ENCODE results near the gene PRSS27.
"Not testable (repeated sequence)": the region's sequence is repeated elsewhere in the genome, so short reads cannot be mapped to it uniquely, and the experiment has no call there.

PRSS27 gene

GRCh38 chr16:2678206-2678965, 41.6 kb downstream of the PRSS27 start:
- not testable (repeated sequence) for H3K27me3 Mint-ChIP-seq; H3K4me1 Mint-ChIP-seq; H3K27ac Mint-ChIP-seq; H3K36me3 Mint-ChIP-seq; DNase-seq (ENCODE audit: low spot score in 2 of 2); H3K4me3 Mint-ChIP-seq; ATAC-seq (ENCODE audit: low read depth); H3K9me3 Mint-ChIP-seq

GRCh38 chr16:2676937-2677336, 43.1 kb downstream of the PRSS27 start:
- H3K9me3 Mint-ChIP-seq, result not testable (repeated sequence)

GRCh38 chr16:2675714-2676113, 44.3 kb downstream of the PRSS27 start:
- Mint-ChIP-seq H3K4me3 (no peak overlapping the region), H3K27me3 (no peaks in the 10 kb centered on the region), H3K9me3 (no peaks in the 10 kb centered on the region), H3K4me1 (peaks cover 5% of the 10 kb centered on the region), H3K27ac (no peak overlapping the region), H3K36me3 (no peaks in the 10 kb centered on the region)
- ATAC-seq (ENCODE audit: low read depth) (no peak), DNase-seq (ENCODE audit: low spot score in 2 of 2) (no peak)

More at GRCh38 chr16:2676937-2677336, 43.1 kb downstream of the PRSS27 start:
- not testable (repeated sequence) for H3K27me3 Mint-ChIP-seq; H3K27ac Mint-ChIP-seq; H3K4me3 Mint-ChIP-seq; H3K4me1 Mint-ChIP-seq; H3K36me3 Mint-ChIP-seq; ATAC-seq (ENCODE audit: low read depth); DNase-seq (ENCODE audit: low spot score in 2 of 2)

GRCh38 chr16:2675021-2675420, 45.0 kb downstream of the PRSS27 start:
- Mint-ChIP-seq H3K4me3 (no peak overlapping the region), H3K27me3 (no peaks in the 10 kb centered on the region), H3K9me3 (no peaks in the 10 kb centered on the region), H3K4me1 (peaks cover 9% of the 10 kb centered on the region), H3K27ac (no peak overlapping the region), H3K36me3 (no peaks in the 10 kb centered on the region)
- no peak for ATAC-seq (ENCODE audit: low read depth)
- DNase-seq (ENCODE audit: low spot score in 2 of 2), result no peak

GRCh38 chr16:2673066-2673999, 46.7 kb downstream of the PRSS27 start:
- ATAC-seq (ENCODE audit: low read depth) (peak; percentile 86), DNase-seq (ENCODE audit: low spot score in 2 of 2) (peak; percentile 87 to 93)
- H3K27ac Mint-ChIP-seq, result no peak overlapping the region
- H3K27me3 Mint-ChIP-seq, result no peaks in the 10 kb centered on the region
- peaks cover 6% of the 10 kb centered on the region for H3K36me3 Mint-ChIP-seq
- peaks cover 12% of the 10 kb centered on the region for H3K4me1 Mint-ChIP-seq
- H3K4me3 Mint-ChIP-seq, result peak overlapping the region; percentile 78
- no peaks in the 10 kb centered on the region for H3K9me3 Mint-ChIP-seq

GRCh38 chr16:2671741-2672140, 48.3 kb downstream of the PRSS27 start:
- DNase-seq (ENCODE audit: low spot score in 2 of 2), result no peak
- Mint-ChIP-seq H3K27me3 (no peaks in the 10 kb centered on the region), H3K4me1 (peaks cover 12% of the 10 kb centered on the region), H3K36me3 (peaks cover 9% of the 10 kb centered on the region), H3K4me3 (peak overlapping the region; percentile 51), H3K27ac (peak overlapping the region; percentile 86), H3K9me3 (no peaks in the 10 kb centered on the region)
- no peak for ATAC-seq (ENCODE audit: low read depth)

- peak overlapping the region; percentile 86 for H3K27ac Mint-ChIP-seq
- peaks cover 12% of the 10 kb centered on the region for H3K4me1 Mint-ChIP-seq
- H3K27me3 Mint-ChIP-seq, H3K9me3 Mint-ChIP-seq: not testable (repeated sequence)
- peaks cover 12% of the 10 kb centered on the region for H3K36me3 Mint-ChIP-seq
- H3K4me3 Mint-ChIP-seq, result peak overlapping the region; percentile 51
- peak; percentile 20 for ATAC-seq (ENCODE audit: low read depth)
- DNase-seq (ENCODE audit: low spot score in 2 of 2), result peak in 1 of 2 donors; percentile 16
These were observed 48.8 kb downstream of the PRSS27 start for GRCh38 chr16:2671193-2671592.

GRCh38 chr16:2670017-2670416, 50.0 kb downstream of the PRSS27 start:
- not testable (repeated sequence) for ATAC-seq (ENCODE audit: low read depth); H3K9me3 Mint-ChIP-seq; H3K27me3 Mint-ChIP-seq
- H3K27ac Mint-ChIP-seq, result peak overlapping the region; percentile 72
- peaks cover 12% of the 10 kb centered on the region for H3K4me1 Mint-ChIP-seq
- peaks cover 12% of the 10 kb centered on the region for H3K36me3 Mint-ChIP-seq
- peak overlapping the region; percentile 14 for H3K4me3 Mint-ChIP-seq
- DNase-seq (ENCODE audit: low spot score in 2 of 2), result peak; percentile 52 to 54

- not testable (repeated sequence) for H3K27me3 Mint-ChIP-seq; H3K9me3 Mint-ChIP-seq; H3K4me3 Mint-ChIP-seq; ATAC-seq (ENCODE audit: low read depth); DNase-seq (ENCODE audit: low spot score in 2 of 2)
- H3K36me3 Mint-ChIP-seq, result peaks cover 12% of the 10 kb centered on the region
- peaks cover 12% of the 10 kb centered on the region for H3K4me1 Mint-ChIP-seq
- H3K27ac Mint-ChIP-seq, result peak overlapping the region; percentile 76
These were observed 50.4 kb downstream of the PRSS27 start for GRCh38 chr16:2669587-2669986.

GRCh38 chr16:2666671-2667070, 53.4 kb downstream of the PRSS27 start:
- not testable (repeated sequence) for H3K4me3 Mint-ChIP-seq; ATAC-seq (ENCODE audit: low read depth); H3K27me3 Mint-ChIP-seq; DNase-seq (ENCODE audit: low spot score in 2 of 2); H3K27ac Mint-ChIP-seq; H3K9me3 Mint-ChIP-seq
- Mint-ChIP-seq H3K36me3 (peaks cover 16% of the 10 kb centered on the region), H3K4me1 (peaks cover 17% of the 10 kb centered on the region)

- no peak overlapping the region for H3K4me3 Mint-ChIP-seq
- DNase-seq (ENCODE audit: low spot score in 2 of 2) (no peak), ATAC-seq (ENCODE audit: low read depth) (no peak)
- H3K4me1 Mint-ChIP-seq, result peaks cover 16% of the 10 kb centered on the region
- H3K9me3 Mint-ChIP-seq, result no peaks in the 10 kb centered on the region
- H3K27me3 Mint-ChIP-seq, result no peaks in the 10 kb centered on the region
- peak overlapping the region; percentile 32 for H3K27ac Mint-ChIP-seq
- peaks cover 16% of the 10 kb centered on the region for H3K36me3 Mint-ChIP-seq
These were observed 55.4 kb downstream of the PRSS27 start for GRCh38 chr16:2664574-2664982.

GRCh38 chr16:2663553-2664546, 56.2 kb downstream of the PRSS27 start:
- H3K27ac Mint-ChIP-seq, result peak overlapping the region; percentile 32
- ATAC-seq (ENCODE audit: low read depth) (peak; percentile 38), DNase-seq (ENCODE audit: low spot score in 2 of 2) (no peak)
- H3K36me3 Mint-ChIP-seq, result peaks cover 16% of the 10 kb centered on the region
- H3K4me1 Mint-ChIP-seq, result peaks cover 16% of the 10 kb centered on the region
- H3K27me3 Mint-ChIP-seq, result no peaks in the 10 kb centered on the region
- H3K4me3 Mint-ChIP-seq, result no peak overlapping the region
- no peaks in the 10 kb centered on the region for H3K9me3 Mint-ChIP-seq

Data from memory B cell (primary cell).